NCI-H1048 (cell line): Measurements from ENCODE around the gene CDCA3.
"Not testable (repeated sequence)": the region's sequence is repeated elsewhere in the genome, so short reads cannot be mapped to it uniquely, and the experiment has no call there.

Experiments
- DNase-seq: peaks from one replicate; lab custom pipeline; 2025; lab: John Stamatoyannopoulos, UW

Gene CDCA3

GRCh38 chr12:6872073-6873048, 21.3 kb upstream of the CDCA3 start:
- DNase-seq: peak; percentile 47

- no peak for DNase-seq
Observed at GRCh38 chr12:6871052-6871957, 20.2 kb upstream of the CDCA3 start.

GRCh38 chr12:6870304-6870703, 19.2 kb upstream of the CDCA3 start:
- not testable (repeated sequence) for DNase-seq

GRCh38 chr12:6869049-6870021, 18.2 kb upstream of the CDCA3 start:
- peak; percentile 51 for DNase-seq

- no peak for DNase-seq
Observed at GRCh38 chr12:6868211-6869048, 17.3 kb upstream of the CDCA3 start.

GRCh38 chr12:6867413-6868210, 16.5 kb upstream of the CDCA3 start, which contains the start of gene TPI1:
Gene TPI1, plus strand, starts transcription at chr12:6867531. Its CDS starts 36 bp downstream, at chr12:6867567.
- DNase-seq: no peak

- no peak for DNase-seq
Observed at GRCh38 chr12:6866920-6867412, 15.9 kb upstream of the CDCA3 start.

GRCh38 chr12:6866163-6866919, 15.3 kb upstream of the CDCA3 start:
- DNase-seq: no peak

- DNase-seq: not testable (repeated sequence)
Observed at GRCh38 chr12:6865307-6865706, 14.2 kb upstream of the CDCA3 start.

- no peak for DNase-seq
Observed at GRCh38 chr12:6863586-6864321, 12.7 kb upstream of the CDCA3 start.

GRCh38 chr12:6863033-6863432, 11.9 kb upstream of the CDCA3 start:
- DNase-seq: no peak

- no peak for DNase-seq
Observed at GRCh38 chr12:6861391-6861790, 10.3 kb upstream of the CDCA3 start.

GRCh38 chr12:6860942-6861341, 9.9 kb upstream of the CDCA3 start:
- no peak for DNase-seq

- no peak for DNase-seq
Observed at GRCh38 chr12:6860116-6860515, 9.0 kb upstream of the CDCA3 start.

GRCh38 chr12:6858799-6859198, 7.7 kb upstream of the CDCA3 start:
- no peak for DNase-seq

GRCh38 chr12:6855322-6855721, 4.2 kb upstream of the CDCA3 start:
- no peak for DNase-seq

GRCh38 chr12:6854036-6854435, 3.0 kb upstream of the CDCA3 start:
- DNase-seq: no peak

- no peak for DNase-seq
Observed at GRCh38 chr12:6853626-6854025, 2.5 kb upstream of the CDCA3 start.
